Ovary (tissue), 9 donors: ENCODE data around the gene KIAA1671. TPM values are rescaled to one million over a fixed set of nuclear protein-coding genes. Genes with fewer than 3 reads are reported as not detected.

ENCODE experiments used
- DNase-seq, 5 donors: peaks; one replicate each; pipeline ENCODE4 v3.0.0-alpha.2; 2019 to 2020
- H3K27ac ChIP-seq, 2 donors: fragments of 200-600 bp; one replicate each; pipeline versions ENCODE4 v1.5.1 to v1.8.0; 2019 to 2022
- H3K27me3 ChIP-seq: fragments of 200-600 bp; one replicate; pipeline ENCODE4 v1.8.0; 2022
- H3K36me3 ChIP-seq: fragments of 200-600 bp; sonication (generic); one replicate; pipeline ENCODE4 v1.5.1; 2019
- H3K4me1 ChIP-seq: one replicate; pipeline ENCODE4 v1.8.1; 2013; ENCODE audit warnings: mild to moderate bottlenecking, moderate library complexity; ENCODE audit not compliant: insufficient read depth
- H3K4me3 ChIP-seq: fragments of 200-600 bp; sonication (generic); one replicate; pipeline ENCODE4 v1.5.1; 2017
- H3K9me3 ChIP-seq, 2 donors: fragments of 200-600 bp in 1 of 2; sonication (generic) in 1 of 2; one replicate each; pipeline versions ENCODE4 v1.5.1 to v1.8.1; 2013 to 2019; ENCODE audit warnings: mild to moderate bottlenecking in 1 of 2, moderate library complexity in 1 of 2
- CTCF ChIP-seq, 3 donors: fragments of 450-650 bp in 2 of 3; fragments of 200-600 bp in 1 of 3; IDR thresholded peaks; one replicate each; pipeline versions ENCODE4 v1.5.1 to v1.8.0; 2016 to 2022; ENCODE audit warnings: antibody characterized with exemption in 3 of 3, mild to moderate bottlenecking in 1 of 3
- EP300 ChIP-seq: sonication (generic); formaldehyde crosslinking; IDR thresholded peaks from one replicate; pipeline ENCODE4 v1.6.1; 2017; ENCODE audit warnings: antibody characterized with exemption
- POLR2A ChIP-seq: fragments of 450-650 bp; IDR thresholded peaks from one replicate; pipeline ENCODE4 v1.6.1; 2017; ENCODE audit warnings: antibody characterized with exemption, mild to moderate bottlenecking, moderate library complexity
- WGBS, 3 donors: extraction: QIAGEN DNeasy Blood & Tissue Kit in 1 of 3; methylation state at CpG; one replicate each; pipeline versions ENCODE4 v1.1.5 to v1.1.7; 2013 to 2017; 5-methylcytosine and 5-hydroxymethylcytosine counted together
- intact Hi-C, 4 donors: fragments of 100-400 bp; cut with DNase I; formaldehyde crosslinking; loops; one replicate each; pipeline versions ENCODE4 v1.11.0 to v1.15.1; 2022 to 2023
- polyA plus RNA-seq, 2 donors: library from polyadenylated mRNA; stranded (reverse); fragments of 200-250 nt in 1 of 2; fragments of 350-450 nt in 1 of 2; fragmentation: Illumina TruSeq in 1 of 2; extraction: RNeasy Lipid Tissue Mini Kit (QIAGEN cat#74804) in 1 of 2; gene quantifications; one replicate each; pipeline ENCODE4 v1.2.3, GENCODE V29; 2013 to 2014
- total RNA-seq, 7 donors: library from RNA; depleted of rRNA in 2 of 7; stranded (reverse); fragments of >200 nt in 2 of 7; fragmentation: NEBNext Ultra II Directional in 3 of 7; extraction: Animal tissue kit (Norgen Biotek cat#: 25700) in 3 of 7; gene quantifications; one replicate each; pipeline versions ENCODE4 v1.1.0 to v1.2.4, GENCODE V29; 2016 to 2023
- donor health status: DM: no; HTN: no; CAD: no; lungs with moderate emphysema.
- donor health status: DM: no; HTN: no; CAD: no.
- donor health status: Bipolar disorder and iron deficiency.
- donor health status: DM: yes; HTN: yes; CAD: no.
- donor health status: DM: no; HTN: no; CAD: no.
- donor health status: DM: yes; HTN: yes; CAD: no.

KIAA1671 gene
- total and polyA plus RNA-seq, 9 donors = 9.8 to 27.9 (median 24.5) TPM

- intact Hi-C loops = no loop called here
- Histone ChIP-seq H3K36me3 (no peaks in the 10 kb centered on the region), H3K9me3 (no peaks in the 10 kb centered on the region), H3K4me3 (no peak overlapping the region), H3K27ac (no peak overlapping the region), H3K27me3 (no peaks in the 10 kb centered on the region), H3K4me1 (peaks cover 7% of the 10 kb centered on the region)
- TF ChIP-seq EP300 (no peak), CTCF (IDR thresholded peaks at IDR 0.05) (no peak), POLR2A (no peak)
- no peak for DNase-seq
- WGBS, 3 donors = 70 to 81% (median 81%) methylated on average over 7 of the region's 7 CpGs
These were observed 41.7 kb downstream of the KIAA1671 start for GRCh38 chr22:24994070-24994763.

- no peaks in the 10 kb centered on the region for H3K9me3 ChIP-seq
- 88 to 95% (median 92%) methylated on average over 2 of the region's 2 CpGs for WGBS, 3 donors
- no peak overlapping the region for H3K27ac ChIP-seq
- no peak for DNase-seq
- H3K4me1 ChIP-seq = no peaks in the 10 kb centered on the region
- TF ChIP-seq EP300 (no peak), POLR2A (no peak), CTCF (IDR thresholded peaks at IDR 0.05) (no peak)
- H3K36me3 ChIP-seq = no peaks in the 10 kb centered on the region
- intact Hi-C loops = no loop called here
- no peaks in the 10 kb centered on the region for H3K27me3 ChIP-seq
- H3K4me3 ChIP-seq = no peak overlapping the region
These were observed 43.2 kb downstream of the KIAA1671 start for GRCh38 chr22:24995649-24996180.

- WGBS, 3 donors = 45 to 56% (median 54%) methylated on average over 5 of the region's 5 CpGs
- H3K4me3 ChIP-seq = no peak overlapping the region
- DNase-seq = no peak
- no peaks in the 10 kb centered on the region for H3K4me1 ChIP-seq
- H3K27me3 ChIP-seq = no peaks in the 10 kb centered on the region
- no peaks in the 10 kb centered on the region for H3K9me3 ChIP-seq
- no peak for TF ChIP-seq POLR2A
- no peak for TF ChIP-seq EP300
- no peak for TF ChIP-seq CTCF (IDR thresholded peaks at IDR 0.05)
- H3K27ac ChIP-seq = no peak overlapping the region
- no peaks in the 10 kb centered on the region for H3K36me3 ChIP-seq
- intact Hi-C loops = no loop called here
These were observed 44.0 kb downstream of the KIAA1671 start for GRCh38 chr22:24996420-24996952.

- no peak overlapping the region for H3K4me3 ChIP-seq
- no peak for DNase-seq
- no peaks in the 10 kb centered on the region for H3K27me3 ChIP-seq
- H3K36me3 ChIP-seq = no peaks in the 10 kb centered on the region
- H3K27ac ChIP-seq = no peak overlapping the region
- H3K9me3 ChIP-seq = no peaks in the 10 kb centered on the region
- 89 to 93% (median 89%) methylated on average over 6 of the region's 6 CpGs for WGBS, 3 donors
- TF ChIP-seq EP300 (no peak), POLR2A (no peak), CTCF (IDR thresholded peaks at IDR 0.05) (no peak)
- H3K4me1 ChIP-seq = no peaks in the 10 kb centered on the region
- intact Hi-C loops = no loop called here
These were observed 44.5 kb downstream of the KIAA1671 start for GRCh38 chr22:24997023-24997422.
